ENCODE measurements around the gene ASCC1.
"Not testable (repeated sequence)": the region's sequence is repeated elsewhere in the genome, so short reads cannot be mapped to it uniquely, and the experiment has no call there.

Gene ASCC1

GRCh38 chr10:72257051-72257892 is 41.2 kb upstream of the ASCC1 start:
- Histone ChIP-seq H3K4me3 (ENCODE audit: low read length) (no peak overlapping the region), H3K27ac (ENCODE audit: low read depth, low read length) (no peak overlapping the region), H3K9ac (ENCODE audit: low read depth, low read length) (peak overlapping the region; percentile 35; the same call in 1 of the 2 replicates), H3K9me3 (ENCODE audit: insufficient read depth, low read depth, low read length) (no peaks in the 10 kb centered on the region), H3K27me3 (ENCODE audit: insufficient read depth, low read length) (no peaks in the 10 kb centered on the region), H3K4me1 (ENCODE audit: insufficient read depth, low read length) (peaks cover 33% of the 10 kb centered on the region), H3K36me3 (ENCODE audit: insufficient read depth, low read length) (no peaks in the 10 kb centered on the region)
- WGBS, result 82% methylated on average over 8 of the region's 8 CpGs

DNA sequence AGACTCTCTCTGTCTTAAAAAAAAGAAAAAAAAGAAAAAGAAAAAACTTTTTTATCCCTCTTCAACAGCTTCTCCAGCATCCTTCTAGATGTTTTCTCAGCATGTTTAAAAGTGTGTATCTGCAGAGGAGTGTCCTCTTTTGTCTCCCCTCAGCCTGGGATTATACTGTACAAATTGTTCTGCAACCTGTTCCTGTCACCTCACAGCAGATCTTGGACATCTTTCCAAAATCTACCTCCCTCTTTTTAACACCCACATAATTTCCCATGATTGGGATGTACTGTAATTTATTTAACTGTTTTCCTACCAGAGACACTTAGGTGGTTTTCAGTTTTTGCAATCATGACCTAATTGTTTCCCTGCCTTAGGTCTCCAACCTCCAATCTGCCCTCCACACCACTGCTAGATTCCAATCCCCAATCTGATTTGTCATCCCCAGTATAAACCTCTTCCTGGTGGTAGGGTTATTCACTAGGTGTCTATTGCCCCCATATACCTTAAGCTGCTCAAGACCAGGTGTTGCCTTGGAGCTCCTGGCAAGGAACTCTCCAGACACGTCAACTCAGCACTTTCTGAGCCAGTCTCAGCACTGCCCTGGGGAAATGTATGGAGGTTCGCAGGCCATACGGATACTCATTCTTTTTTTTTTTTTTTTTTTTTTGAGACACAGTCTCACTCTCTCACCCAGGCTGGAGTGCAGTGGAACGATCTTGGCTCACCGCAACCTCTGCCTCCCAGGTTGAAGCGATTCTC is 40.1 kb upstream of the ASCC1 start:
- Histone ChIP-seq H3K27ac (ENCODE audit: low read depth, low read length) (no peak overlapping the region), H3K9ac (ENCODE audit: low read depth, low read length) (no peak overlapping the region), H3K4me3 (ENCODE audit: low read length) (no peak overlapping the region), H3K27me3 (ENCODE audit: insufficient read depth, low read length) (no peaks in the 10 kb centered on the region), H3K9me3 (ENCODE audit: insufficient read depth, low read depth, low read length) (no peaks in the 10 kb centered on the region), H3K4me1 (ENCODE audit: insufficient read depth, low read length) (peaks cover 25% of the 10 kb centered on the region), H3K36me3 (ENCODE audit: insufficient read depth, low read length) (no peaks in the 10 kb centered on the region)
- WGBS, result 95% methylated on average over 6 of the region's 6 CpGs

GRCh38 chr10:72254813-72255568 is 38.9 kb upstream of the ASCC1 start:
- Histone ChIP-seq H3K27ac (ENCODE audit: low read depth, low read length) (peak overlapping the region; percentile 61), H3K9me3 (ENCODE audit: insufficient read depth, low read depth, low read length) (no peaks in the 10 kb centered on the region), H3K9ac (ENCODE audit: low read depth, low read length) (peak overlapping the region; percentile 50), H3K4me3 (ENCODE audit: low read length) (0 out of 2 replicates have a peak overlapping the region, but pooled peaks have one; percentile 5), H3K27me3 (ENCODE audit: insufficient read depth, low read length) (no peaks in the 10 kb centered on the region), H3K4me1 (ENCODE audit: insufficient read depth, low read length) (peaks cover 19% of the 10 kb centered on the region), H3K36me3 (ENCODE audit: insufficient read depth, low read length) (no peaks in the 10 kb centered on the region)
- WGBS, result 17% methylated on average over 15 of the region's 15 CpGs

DNA sequence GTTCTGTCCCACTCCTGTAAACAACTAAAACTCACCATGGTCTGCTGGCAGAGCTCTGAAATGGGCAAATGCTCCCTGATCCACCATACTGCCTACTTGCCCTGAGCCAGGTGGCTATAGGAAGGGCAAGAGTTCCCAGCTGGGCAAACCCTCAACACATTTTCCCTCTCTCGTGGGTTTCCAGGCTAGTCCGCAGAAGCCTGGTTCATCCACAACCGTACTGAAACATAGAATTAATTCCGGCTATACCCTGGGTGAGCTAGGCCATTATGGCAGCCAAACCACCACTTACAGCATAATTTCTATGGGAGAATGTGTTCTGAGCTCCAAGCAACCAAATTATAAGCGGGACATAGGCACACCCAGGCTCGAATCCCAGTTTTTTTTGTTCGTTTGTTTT is 37.5 kb upstream of the ASCC1 start:
- Histone ChIP-seq H3K27ac (ENCODE audit: low read depth, low read length) (no peak overlapping the region), H3K27me3 (ENCODE audit: insufficient read depth, low read length) (no peaks in the 10 kb centered on the region), H3K36me3 (ENCODE audit: insufficient read depth, low read length) (no peaks in the 10 kb centered on the region), H3K9me3 (ENCODE audit: insufficient read depth, low read depth, low read length) (no peaks in the 10 kb centered on the region), H3K4me3 (ENCODE audit: low read length) (no peak overlapping the region), H3K4me1 (ENCODE audit: insufficient read depth, low read length) (peaks cover 16% of the 10 kb centered on the region), H3K9ac (ENCODE audit: low read depth, low read length) (no peak overlapping the region)
- WGBS, result 96% methylated on average over 7 of the region's 7 CpGs

DNA sequence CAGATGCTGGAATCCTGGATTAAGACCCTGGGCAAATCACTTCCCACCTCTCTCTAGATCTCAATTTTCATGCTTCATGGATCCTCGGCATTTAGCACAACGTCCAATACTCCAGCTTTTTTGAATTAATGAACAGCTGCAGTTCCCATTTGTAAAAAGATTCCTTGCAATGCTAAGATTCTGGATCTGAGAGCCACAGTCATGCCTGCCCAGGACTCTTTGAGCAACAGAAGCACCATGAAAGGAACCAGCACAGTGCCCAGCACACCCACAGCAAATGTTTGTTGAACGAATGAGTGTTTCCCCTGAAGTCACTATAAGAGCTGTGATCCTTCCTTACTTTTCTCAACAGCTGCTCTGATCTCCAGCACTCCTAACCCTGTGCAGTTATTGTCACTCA is 36.9 kb upstream of the ASCC1 start:
- Histone ChIP-seq H3K27ac (ENCODE audit: low read depth, low read length) (no peak overlapping the region), H3K9me3 (ENCODE audit: insufficient read depth, low read depth, low read length) (no peaks in the 10 kb centered on the region), H3K36me3 (ENCODE audit: insufficient read depth, low read length) (no peaks in the 10 kb centered on the region), H3K27me3 (ENCODE audit: insufficient read depth, low read length) (no peaks in the 10 kb centered on the region), H3K4me3 (ENCODE audit: low read length) (no peak overlapping the region), H3K9ac (ENCODE audit: low read depth, low read length) (no peak overlapping the region), H3K4me1 (ENCODE audit: insufficient read depth, low read length) (peaks cover 23% of the 10 kb centered on the region)
- 94% methylated on average over 3 of the region's 3 CpGs for WGBS

DNA sequence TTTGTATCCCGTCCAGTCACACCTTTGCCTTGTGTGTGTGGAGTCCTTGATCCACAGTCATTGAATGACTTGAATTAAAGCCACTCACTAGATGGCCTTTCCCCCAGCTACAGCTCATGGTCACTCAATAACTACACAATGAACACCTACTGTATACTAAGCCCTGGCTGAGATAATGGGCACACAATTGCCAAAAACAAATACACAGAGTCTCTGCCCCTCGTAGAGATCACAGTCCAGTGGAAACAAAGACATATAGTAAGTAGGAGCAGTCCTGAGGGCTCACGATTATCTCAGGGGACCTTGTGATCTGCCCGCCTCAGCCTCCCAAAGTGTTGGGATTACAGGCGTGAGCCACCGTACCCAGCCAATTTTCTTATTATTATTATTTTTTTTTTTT is 35.6 kb upstream of the ASCC1 start:
- H3K4me1 ChIP-seq (ENCODE audit: insufficient read depth, low read length), result peaks cover 23% of the 10 kb centered on the region

DNA sequence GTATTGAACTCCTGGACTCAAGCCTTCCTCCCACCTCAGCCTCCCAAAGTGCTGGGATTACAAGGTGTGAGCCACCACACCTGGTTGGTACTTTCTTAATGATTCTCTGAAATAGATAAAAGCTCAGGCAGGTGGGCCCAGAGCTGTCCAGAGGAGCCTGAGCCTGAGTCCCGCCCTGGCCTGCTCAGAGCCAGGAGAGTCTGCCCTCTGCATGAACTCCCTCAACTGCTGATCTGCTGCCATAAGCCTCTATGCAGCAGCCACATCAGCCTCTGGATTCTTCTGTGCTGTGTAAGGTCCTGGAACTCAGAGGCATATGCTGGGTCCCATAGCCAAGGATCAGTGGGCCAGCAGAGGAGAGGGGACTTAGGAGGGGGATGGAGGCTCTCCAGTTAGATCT is 34.6 kb upstream of the ASCC1 start:
- Histone ChIP-seq H3K9ac (ENCODE audit: low read depth, low read length) (no peak overlapping the region), H3K4me1 (ENCODE audit: insufficient read depth, low read length) (peaks cover 23% of the 10 kb centered on the region), H3K27ac (ENCODE audit: low read depth, low read length) (no peak overlapping the region), H3K27me3 (ENCODE audit: insufficient read depth, low read length) (no peaks in the 10 kb centered on the region), H3K36me3 (ENCODE audit: insufficient read depth, low read length) (no peaks in the 10 kb centered on the region), H3K4me3 (ENCODE audit: low read length) (no peak overlapping the region), H3K9me3 (ENCODE audit: insufficient read depth, low read depth, low read length) (no peaks in the 10 kb centered on the region)
- WGBS, result 91% methylated on average over 1 of the region's 1 CpG

More for the DNA sequence above, 35.6 kb upstream of the ASCC1 start:
- Histone ChIP-seq H3K36me3 (ENCODE audit: insufficient read depth, low read length) (no peaks in the 10 kb centered on the region), H3K27ac (ENCODE audit: low read depth, low read length) (no peak overlapping the region), H3K9me3 (ENCODE audit: insufficient read depth, low read depth, low read length) (no peaks in the 10 kb centered on the region), H3K27me3 (ENCODE audit: insufficient read depth, low read length) (no peaks in the 10 kb centered on the region), H3K4me3 (ENCODE audit: low read length) (no peak overlapping the region), H3K9ac (ENCODE audit: low read depth, low read length) (no peak overlapping the region)
- WGBS, result 88% methylated on average over 4 of the region's 6 CpGs

GRCh38 chr10:72249176-72249862 is 33.2 kb upstream of the ASCC1 start:
- 93% methylated on average over 17 of the region's 17 CpGs for WGBS
- H3K36me3 ChIP-seq (ENCODE audit: insufficient read depth, low read length); H3K9me3 ChIP-seq (ENCODE audit: insufficient read depth, low read depth, low read length); H3K27me3 ChIP-seq (ENCODE audit: insufficient read depth, low read length); H3K9ac ChIP-seq (ENCODE audit: low read depth, low read length); H3K4me3 ChIP-seq (ENCODE audit: low read length); H3K27ac ChIP-seq (ENCODE audit: low read depth, low read length): not testable (repeated sequence)
- peaks cover 16% of the 10 kb centered on the region for H3K4me1 ChIP-seq (ENCODE audit: insufficient read depth, low read length)

DNA sequence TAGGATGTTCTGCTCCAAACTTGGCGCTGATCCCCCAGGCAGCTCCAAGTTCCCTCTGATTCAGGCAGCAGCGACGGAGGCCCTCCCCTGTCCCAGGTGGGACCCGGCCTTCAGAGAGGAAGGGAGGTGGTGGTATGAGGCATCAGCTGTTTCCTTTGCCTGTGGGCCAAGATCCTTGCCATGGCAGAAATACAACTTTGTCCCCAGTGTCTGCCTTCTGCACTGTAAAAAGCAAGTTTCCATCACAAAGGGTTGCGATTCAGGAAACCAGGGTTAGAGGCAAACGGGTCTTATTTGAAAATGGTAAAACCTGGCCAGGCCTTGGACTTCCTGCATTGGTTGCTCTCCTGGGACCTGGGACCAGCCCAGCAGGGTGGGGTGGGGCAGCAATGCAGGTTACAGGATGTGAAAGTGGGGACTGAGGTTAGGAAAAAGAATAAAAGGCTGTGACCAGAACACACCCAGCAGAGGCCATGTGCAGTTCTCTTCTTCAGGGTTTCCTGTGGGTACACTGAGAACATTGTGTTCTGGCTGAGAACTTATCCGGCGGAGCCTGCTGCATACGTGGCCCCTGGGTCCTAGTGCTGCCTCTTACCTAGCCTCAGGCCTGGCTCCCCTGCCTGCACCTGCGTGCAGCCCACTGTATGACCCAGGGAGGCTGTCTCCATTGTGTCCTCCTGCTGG is 32.5 kb upstream of the ASCC1 start:
- WGBS, result 23% methylated on average over 10 of the region's 10 CpGs
- H3K4me3 ChIP-seq (ENCODE audit: low read length), result peak overlapping the region; percentile 11; the same call in 1 of the 2 replicates
- 0 out of 2 replicates have a peak overlapping the region, but pooled peaks have one; percentile 18 for H3K9ac ChIP-seq (ENCODE audit: low read depth, low read length)

GRCh38 chr10:72245949-72246525 is 30.0 kb upstream of the ASCC1 start:
- Histone ChIP-seq H3K4me1 (ENCODE audit: insufficient read depth, low read length) (peaks cover 15% of the 10 kb centered on the region), H3K4me3 (ENCODE audit: low read length) (no peak overlapping the region), H3K9me3 (ENCODE audit: insufficient read depth, low read depth, low read length) (no peaks in the 10 kb centered on the region), H3K27ac (ENCODE audit: low read depth, low read length) (no peak overlapping the region), H3K9ac (ENCODE audit: low read depth, low read length) (no peak overlapping the region), H3K36me3 (ENCODE audit: insufficient read depth, low read length) (no peaks in the 10 kb centered on the region), H3K27me3 (ENCODE audit: insufficient read depth, low read length) (no peaks in the 10 kb centered on the region)
- WGBS, result 94% methylated on average over 3 of the region's 3 CpGs

More for the DNA sequence above, 32.5 kb upstream of the ASCC1 start:
- no peaks in the 10 kb centered on the region for H3K27me3 ChIP-seq (ENCODE audit: insufficient read depth, low read length)
- no peaks in the 10 kb centered on the region for H3K9me3 ChIP-seq (ENCODE audit: insufficient read depth, low read depth, low read length)
- H3K4me1 ChIP-seq (ENCODE audit: insufficient read depth, low read length), result peaks cover 15% of the 10 kb centered on the region
- peak overlapping the region; percentile 38 for H3K27ac ChIP-seq (ENCODE audit: low read depth, low read length)
- no peaks in the 10 kb centered on the region for H3K36me3 ChIP-seq (ENCODE audit: insufficient read depth, low read length)
